Stimulated activated CD4-positive, alpha-beta T cell treated with anti-CD3 and anti-CD28 coated beads, Interleukin-12 subunit alpha, Interleukin-12 subunit beta, amount 100 ng/mL, for 24 hours (primary cell): ENCODE data around the gene SERPINB1.
"Not testable (repeated sequence)": the region's sequence is repeated elsewhere in the genome, so short reads cannot be mapped to it uniquely, and the experiment has no call there.

Experiments
- DNase-seq, 2 experiments: peaks; one replicate each; pipeline ENCODE4 v3.0.0-alpha.2; 2020; ENCODE audit warnings: low read depth in 2 of 2

The SERPINB1 gene

DNA sequence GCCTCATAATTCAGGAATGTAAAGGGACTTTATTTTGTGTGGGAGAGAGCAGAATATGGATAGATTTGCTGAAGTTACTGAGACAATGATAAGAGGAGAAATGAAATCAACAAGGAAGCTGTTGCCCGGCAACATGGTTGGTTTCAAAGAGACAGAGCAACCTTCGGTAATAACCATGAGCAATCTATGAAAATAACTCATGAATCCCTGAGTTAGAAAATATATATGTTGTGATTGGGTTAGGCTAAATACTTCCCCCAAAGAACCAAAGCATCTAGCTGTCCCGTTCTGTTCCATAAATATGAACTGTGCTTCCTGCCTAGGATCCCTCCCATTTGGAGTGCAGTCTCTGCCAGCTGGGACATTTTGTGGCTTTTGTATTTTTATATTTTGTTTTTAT, 23.1 kb downstream of the SERPINB1 start:
- DNase-seq = no peak

DNA sequence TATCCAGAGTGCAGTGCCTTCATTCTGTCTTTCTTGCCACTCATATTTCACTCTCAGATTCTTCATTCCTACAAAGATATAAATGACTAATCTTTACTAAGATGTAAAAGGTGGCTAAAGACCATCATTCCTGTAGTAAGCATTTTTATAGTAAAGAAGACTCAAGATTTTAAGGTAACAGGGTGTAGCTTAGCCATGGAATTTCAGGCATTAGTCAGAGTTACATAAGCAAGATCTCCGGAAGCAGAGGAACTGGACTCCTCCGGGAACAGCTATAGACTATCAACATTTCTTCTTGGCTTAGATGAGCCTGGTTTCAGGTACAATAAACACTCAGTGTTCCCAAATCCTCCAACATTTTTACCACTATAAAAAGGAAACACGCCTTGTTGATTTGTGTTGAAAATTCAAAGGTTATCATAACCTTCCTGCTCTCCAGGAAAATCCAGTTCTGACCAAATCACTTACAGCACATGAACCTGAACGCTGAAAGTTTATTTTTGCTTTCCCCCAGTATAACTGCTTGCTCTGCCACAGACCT, 23.7 kb downstream of the SERPINB1 start:
- DNase-seq = no peak

DNA sequence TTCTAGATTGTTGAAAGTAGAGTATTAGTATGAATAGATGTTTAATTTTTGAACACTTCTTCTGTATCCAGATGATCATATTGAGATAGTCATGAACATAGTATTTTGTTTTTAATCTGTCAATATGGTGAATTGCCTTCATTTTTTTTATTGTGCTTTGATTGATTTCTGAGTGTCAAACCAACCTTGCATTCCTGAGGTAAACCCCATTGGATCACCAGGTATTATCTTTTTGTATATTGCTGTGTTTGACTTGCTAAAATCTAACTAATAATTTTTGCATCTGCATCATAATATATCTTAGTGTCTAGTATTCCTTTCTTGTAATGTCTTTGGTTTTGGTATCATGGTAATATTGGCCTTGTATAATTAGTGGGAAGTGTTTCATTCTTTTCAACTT, 25.5 kb downstream of the SERPINB1 start:
- DNase-seq = no peak

DNA sequence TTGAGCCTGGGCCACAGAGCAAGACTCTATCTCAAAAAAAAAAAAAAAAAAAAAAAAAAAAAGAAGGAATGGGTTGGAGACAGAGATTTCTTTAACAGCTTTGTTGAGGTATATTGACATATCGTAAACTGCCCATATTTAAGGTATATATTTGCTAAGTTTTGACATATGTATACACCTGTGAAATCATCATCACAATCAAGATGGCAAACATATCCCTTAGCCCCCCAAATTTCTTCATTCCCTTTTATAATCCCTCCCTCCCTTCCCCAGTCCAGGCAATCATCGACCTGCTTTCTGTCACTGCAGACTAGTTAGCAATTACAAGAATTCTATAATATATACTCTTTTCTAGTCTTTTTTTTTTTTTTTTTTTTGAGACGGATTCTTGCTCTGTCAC, 29.0 kb downstream of the SERPINB1 start:
- DNase-seq = no peak

DNA sequence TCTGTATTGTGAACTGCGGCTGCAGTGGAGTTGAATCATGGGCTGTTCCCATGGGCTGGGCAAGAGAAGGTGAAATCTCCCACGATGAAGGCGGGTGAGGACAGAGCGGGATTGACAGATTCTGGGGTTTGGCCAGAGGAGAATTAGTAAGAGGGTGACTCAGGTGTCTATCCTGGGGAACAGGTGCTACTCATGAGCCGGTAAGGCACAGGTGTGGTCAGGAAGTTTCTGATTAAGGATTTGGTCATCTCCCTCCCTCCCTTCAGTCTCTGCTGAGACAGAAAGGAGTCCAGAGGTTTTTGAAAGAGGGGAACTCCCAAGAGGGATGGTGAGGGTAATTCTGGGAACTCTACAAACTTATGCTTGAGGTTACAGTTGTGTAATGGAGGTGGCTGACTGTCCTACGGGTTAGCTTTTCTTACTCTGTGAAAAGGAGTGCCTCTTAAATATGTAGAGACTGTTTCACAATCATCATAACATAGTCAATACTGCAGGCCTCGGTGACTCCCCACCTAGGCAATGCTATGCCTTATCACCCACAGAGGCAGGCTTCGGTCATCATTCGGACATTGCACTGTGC, 31.5 kb downstream of the SERPINB1 start:
- DNase-seq = no peak

DNA sequence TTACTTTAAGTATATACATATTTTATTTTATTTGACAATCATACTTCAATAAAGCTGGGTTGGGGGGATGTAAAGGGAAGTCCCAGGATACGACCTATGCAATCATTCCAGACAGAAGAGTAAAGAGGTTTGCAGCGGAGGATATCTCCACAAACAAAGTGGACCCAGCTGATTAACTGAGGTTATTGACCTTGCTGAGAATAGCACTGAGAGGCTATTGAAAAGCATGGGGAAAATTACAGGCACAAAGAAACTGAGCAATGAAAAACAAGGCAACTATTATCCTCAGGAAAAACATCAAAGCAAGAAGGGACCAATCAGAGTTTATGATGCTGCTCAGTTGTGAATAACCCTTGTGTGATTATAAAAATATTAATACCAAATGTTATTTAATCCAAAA, 32.6 kb downstream of the SERPINB1 start:
- DNase-seq = no peak

DNA sequence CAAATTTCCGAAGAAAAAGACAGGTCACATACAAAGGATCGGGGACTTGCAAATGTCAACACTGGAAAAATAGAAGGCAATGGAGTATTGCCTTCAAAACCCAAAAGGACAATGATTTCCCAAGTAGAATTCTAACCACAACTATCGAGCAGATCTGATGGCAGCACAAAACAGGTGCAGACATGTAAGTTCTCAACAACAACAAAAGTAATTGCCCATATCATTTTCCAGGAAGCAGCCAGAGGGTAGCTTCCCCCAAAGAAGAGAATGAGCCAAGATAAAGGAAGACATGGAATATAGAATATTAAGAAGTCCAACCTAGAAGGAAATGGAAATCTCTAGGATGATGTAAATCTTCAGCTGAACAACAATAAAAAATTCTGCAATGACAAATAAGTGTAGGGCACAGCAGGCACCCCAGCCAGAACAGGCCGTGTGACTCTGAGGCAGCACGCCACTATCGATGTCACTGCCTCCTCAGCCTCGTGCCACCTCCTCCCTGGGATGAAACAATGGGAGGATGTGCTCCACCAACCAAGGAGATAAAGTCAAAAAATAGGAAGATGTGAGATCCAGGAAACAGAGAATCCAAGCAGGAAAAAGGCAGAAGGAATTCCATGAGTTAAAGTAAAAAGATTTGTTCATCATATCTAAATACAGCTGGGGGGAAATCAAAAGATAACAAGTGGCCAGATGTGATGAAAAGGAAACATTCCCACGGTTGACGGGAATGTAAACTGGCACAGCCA, 34.1 kb downstream of the SERPINB1 start:
- no peak for DNase-seq

DNA sequence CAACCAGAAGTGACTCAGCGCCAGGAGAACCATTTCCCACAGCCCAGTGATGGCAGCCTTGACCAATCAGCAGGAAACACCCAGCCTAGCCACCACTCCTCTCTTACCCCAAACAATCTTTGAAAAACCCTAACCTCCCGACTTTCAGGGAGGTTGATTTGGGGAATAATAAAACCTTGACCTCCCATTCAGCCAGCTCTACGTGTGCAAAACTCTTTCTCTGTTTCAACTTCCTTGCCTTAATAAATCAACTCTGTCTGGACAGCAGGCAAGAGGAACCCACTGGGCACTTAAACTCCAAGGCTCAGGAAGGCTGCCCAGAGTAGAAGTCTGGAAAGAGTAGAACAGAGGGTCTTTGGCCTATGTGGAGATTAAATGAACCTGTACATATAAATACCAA, 35.0 kb downstream of the SERPINB1 start:
- no peak for DNase-seq

DNA sequence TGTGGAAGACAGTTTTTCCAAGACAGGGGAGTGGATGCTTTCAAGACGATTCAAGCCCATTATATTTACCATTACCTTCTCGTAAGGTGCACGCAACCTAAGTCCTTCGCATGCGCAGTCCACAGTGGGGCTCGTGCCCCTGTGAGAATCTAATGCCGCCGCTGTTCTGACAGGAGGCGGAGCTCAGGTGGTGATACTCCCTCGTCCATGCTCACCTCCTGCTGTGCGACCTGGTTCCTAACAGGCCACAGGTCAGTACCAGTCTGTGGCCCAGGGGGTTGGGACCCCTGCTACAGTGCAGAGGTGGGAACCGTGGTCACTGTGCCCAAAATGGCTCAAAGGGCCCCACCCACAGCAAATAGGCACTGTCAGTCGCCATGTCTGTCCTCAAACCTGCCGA, 36.6 kb downstream of the SERPINB1 start:
- DNase-seq = no peak

DNA sequence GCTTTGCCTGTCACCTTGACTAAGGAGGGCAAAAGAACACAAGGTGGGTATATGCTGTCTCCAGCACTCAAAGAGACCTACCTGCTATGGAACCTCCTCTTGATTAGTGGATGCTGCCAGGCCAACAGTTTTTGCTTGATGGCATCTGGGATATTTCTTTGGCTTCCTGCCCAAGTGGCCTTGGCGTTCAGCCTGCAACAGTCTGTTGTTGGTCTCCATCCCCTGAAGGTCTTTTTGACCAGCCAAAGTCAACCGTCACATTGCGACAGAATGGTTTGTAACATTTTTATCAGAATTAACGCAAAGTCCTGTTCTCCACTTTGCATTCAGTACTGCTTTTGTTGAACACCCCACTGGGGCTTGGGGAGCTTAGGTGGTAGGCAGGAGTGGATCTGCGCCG, 37.1 kb downstream of the SERPINB1 start:
- DNase-seq = no peak

DNA sequence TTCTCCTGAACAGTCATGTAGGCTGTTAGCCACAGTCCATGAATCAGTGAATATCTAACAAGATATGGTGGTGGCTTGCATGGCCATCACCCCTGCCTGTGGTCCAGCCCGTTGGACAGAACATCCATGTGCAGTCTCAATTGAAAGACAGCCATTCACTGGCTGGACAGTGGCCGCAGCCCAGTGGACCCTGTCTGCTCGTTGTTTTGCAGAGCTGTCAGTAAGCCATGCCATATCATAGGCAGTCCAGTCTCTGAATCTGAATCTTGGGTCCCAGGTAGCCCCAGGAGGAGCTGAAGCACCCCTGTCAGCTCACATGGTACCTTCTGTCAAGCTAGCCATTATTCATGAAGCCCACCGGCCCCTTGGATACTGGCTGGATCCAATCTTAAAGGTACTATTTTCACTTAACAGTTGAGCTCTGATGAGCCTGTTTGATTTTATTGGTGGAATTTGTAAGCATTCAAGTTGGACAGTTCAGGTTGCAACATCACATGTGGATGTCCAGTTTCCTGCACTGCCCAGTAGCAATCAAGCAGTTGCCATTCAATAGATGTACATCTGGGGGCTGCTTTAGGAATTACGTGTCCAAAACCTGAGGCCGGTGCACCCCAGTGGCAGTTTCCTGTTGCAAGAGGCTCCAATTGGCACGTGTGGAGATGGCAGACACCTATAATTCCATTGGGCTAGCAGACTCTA, 37.8 kb downstream of the SERPINB1 start:
- DNase-seq = no peak

DNA sequence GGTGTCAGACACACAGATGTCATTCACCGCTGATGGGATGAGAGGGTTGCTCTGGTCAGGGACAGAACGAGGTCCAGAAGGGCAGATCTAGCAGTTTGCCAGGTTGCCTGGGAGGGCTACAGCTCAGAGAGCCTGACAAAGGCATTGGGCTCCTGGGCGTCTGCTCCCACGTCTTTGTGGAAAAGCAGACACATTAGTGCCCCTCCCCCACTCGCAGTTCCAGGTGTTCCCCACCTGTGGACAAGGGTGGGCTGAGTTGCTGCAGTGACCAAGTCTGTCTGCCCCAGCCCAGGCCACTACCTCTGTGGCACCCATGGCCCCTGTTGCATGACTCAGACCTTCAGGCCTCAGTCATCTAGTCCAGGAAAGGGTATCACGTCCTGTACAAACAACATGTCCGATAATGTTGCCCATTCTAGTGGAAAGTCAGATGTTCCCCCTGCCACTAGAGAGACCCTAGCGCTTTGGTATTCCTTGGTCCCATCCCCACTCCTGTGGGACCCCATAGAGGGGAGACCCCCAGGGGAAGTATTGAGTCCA, 39.1 kb downstream of the SERPINB1 start:
- DNase-seq = no peak

DNA sequence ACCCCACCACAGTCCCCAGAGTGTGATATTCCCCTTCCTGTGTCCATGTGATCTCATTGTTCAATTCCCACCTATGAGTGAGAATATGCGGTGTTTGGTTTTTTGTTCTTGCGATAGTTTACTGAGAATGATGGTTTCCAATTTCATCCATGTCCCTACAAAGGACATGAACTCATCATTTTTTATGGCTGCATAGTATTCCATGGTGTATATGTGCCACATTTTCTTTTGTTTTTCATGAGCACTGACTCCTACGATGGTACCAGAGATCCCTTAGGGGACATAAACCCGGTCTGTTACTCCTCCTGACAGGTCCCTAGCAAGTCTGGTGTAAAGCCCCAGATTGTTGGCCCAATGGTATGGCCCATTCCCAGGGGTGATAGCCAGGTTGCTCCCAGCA, 40.0 kb downstream of the SERPINB1 start:
- not testable (repeated sequence) for DNase-seq

DNA sequence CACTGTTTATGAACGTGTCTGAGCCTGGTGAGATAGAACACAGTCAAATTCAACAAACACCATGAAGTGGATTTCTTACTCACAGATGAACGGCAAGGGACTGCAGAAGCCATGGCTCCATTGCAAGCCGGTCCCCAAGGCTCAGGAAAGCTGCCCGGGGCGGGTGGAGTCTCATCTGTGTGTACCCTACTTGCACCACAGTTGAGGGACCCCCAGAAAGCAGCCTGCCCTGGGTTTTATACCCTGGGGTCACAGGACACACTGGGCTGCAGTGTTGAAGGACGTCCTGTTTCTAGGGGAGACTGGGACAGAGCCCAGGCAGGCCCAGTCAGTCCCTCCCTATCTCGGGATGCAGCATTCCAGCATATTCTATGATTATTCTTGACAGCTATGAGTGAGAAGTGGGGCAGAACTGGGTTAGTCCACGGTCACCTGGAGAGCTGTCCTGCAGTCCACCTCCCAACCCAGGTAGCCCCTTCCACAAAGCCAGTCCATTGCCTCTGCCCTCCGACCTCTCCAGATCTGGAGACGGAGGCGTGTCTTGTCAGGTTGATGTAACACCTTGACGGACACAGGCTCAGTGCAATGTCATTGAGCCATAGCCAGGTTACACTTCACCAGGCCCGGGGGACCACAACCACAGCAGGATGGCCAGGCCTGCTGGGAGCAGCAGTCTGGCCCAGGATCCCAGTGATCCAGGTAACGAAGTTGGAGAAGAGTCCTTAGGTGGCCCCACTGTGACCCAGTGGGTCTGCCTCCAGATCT, 40.9 kb downstream of the SERPINB1 start:
- no peak for DNase-seq

DNA sequence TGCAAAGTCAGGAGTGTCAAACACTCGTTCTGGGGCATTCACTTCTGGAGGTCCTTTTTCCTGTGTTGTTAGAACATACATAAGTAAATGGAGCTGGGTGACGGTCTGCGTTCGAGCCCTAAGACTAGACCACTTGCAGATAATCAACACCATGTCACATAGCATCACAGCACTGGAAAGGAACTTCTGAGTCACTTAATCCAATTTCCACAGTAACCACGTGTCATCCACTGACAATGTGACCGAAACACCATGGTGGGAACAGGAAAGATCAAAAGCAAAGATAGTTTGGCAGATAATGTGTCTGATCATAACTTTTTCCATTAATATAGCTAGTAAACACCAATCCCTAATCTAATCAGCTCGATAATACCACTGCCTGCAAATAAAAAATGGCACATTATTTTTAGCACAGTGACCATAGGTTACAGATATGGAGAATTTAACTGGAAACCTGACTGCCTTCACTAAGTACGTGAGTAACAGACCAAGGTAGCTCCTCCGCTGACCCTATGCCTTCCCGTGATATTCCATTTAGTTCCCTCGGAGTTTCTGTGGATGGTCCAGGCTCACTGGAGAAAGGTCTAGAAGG, 41.6 kb downstream of the SERPINB1 start:
- no peak for DNase-seq

DNA sequence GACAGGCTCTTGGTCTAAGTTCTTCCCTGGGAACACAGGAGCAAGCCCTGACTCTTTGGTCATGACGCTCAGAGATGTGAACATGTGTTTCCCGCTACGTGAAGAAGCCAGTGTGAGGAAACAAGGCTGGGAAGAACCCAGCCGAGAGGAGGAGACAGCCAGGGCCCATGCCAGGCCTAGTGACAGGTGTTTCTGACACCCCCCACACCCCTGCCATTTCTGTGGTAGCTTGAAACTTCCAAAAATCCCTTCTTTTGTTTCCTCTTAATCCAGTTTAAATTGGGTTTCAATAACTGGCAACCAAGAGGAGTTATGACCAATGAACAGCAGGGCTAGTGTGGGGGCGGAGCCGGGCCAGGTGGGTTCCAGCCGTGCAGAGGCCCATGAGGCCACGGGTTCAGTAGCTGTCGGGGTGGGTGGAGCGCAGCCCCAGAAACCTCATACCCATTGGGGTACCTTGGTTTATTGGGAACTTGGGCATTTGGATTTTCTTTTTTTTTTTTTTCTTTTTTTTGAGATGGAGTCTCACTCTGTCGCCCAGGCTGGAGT, 43.0 kb downstream of the SERPINB1 start:
- DNase-seq = no peak

DNA sequence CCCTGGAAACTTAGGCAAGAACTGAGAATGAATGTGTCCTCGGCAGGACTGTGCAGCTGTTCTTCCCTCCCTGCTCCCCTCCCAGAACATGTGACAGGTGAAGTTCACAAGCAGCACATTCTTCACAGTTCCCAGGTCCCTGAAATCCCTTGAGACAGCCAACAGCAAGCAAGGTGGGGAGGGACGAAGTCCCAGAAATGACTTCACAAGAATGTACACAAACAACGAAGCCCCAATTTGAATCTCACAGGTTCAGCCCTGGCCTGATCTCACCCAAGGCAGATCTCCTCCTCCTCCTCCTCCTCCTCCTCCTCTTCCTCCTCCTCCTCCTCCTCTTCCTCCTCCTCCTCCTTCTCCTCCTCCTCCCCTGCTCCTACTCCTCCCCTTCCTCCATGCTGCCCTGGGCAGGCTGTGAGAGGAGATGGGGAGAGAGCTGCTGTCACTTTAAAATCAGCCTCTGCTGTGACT, 44.1 kb downstream of the SERPINB1 start:
- no peak for DNase-seq

DNA sequence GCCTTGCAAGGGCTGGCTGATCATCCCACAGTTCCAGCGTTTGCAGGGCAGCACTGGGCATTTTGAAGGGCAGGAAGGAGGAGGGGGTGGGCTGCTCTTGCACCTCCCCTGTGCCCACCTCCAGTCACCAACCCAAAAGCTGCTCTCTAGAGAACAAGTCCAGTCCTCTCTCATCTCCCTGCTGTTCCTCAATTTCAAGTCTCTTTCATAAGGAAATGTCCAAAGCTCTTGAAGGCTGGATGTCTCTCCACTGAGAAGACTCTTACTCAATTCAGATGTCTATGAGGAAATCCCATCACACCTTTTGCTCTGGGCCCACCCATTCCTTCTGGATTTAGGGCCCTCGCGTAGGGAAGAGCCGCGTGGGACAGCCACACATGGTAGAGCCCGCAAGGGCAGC, 44.8 kb downstream of the SERPINB1 start:
- no peak for DNase-seq

DNA sequence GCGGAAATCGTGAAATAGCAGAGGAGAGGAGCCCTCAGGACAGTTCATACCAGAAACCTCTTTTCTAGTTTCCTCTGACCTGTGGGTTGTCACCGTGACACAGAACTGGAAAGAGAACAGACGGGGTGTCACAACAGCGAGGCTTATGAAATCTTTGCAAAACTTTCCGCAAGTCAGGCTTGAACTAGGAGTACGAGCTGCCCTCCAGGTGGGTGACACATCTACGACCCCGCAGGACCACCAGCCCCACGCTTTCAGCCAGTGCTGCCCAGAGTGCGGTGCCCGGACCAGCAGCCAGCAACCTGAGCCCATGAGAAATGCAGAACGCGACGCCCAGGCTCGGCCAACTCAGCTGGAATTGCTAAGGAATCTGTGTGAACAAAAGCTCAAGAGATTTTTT, 45.7 kb downstream of the SERPINB1 start:
- no peak for DNase-seq

DNA sequence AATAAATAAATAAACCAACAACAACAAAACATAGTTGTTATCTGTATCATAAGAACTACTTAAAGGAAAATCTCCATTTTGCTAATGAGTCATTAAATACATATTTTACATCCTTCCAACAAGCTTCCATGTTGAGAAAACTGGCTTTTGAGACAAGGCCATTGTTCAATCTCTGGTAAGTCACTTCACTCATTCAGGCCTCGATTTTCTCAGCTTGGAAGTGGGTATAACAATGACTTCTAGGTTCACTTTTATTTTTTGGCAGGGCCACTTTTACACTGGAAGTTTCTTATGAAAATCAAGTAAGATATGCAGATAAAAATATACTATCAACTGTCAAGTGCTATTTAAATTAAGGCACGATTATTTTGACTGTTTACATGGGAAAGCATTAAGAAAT, 46.5 kb downstream of the SERPINB1 start:
- no peak for DNase-seq

DNA sequence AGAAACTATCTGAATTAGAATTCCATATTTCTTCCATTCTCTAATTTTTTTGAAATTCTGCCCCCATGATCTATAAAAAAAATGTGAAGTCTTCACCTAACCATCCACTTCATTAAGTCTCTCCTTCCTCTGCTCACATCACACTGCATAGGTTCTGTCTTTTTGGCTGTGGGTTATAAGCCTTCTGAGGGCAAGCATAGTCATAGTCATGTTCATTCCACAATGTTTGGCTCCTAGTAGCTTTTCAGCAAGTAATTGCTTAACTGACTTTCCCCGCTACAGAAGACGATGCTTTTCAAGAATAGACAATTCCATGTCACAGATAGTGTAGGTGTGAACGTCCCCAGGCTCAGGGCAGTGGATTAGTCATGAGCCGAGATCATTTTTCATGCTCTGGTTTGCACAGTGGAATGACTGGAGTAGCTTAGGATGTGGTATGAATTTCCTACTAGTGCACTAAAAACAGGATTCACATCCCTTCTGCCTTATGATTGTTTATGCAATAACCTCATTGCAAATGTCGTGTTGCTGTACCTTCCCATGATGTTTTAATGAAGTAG, 47.4 kb downstream of the SERPINB1 start:
- DNase-seq = no peak
